ES-I3 (cell line): ENCODE results near the gene FOXA3.

Experiments used
- H3K36me3 ChIP-seq: 2 replicates; pipeline ENCODE4 v1.6.1; 2013; ENCODE audit warnings: mild to moderate bottlenecking, low read length, control low read depth, moderate library complexity; ENCODE audit not compliant: insufficient read depth
- H3K4me1 ChIP-seq: 2 replicates; pipeline ENCODE4 v1.6.1; 2013; ENCODE audit warnings: mild to moderate bottlenecking, control low read depth, low read length; ENCODE audit not compliant: insufficient read depth
- H3K9ac ChIP-seq: 2 replicates; pipeline ENCODE4 v1.6.1; 2013; ENCODE audit warnings: low read depth, mild to moderate bottlenecking, low read length, moderate library complexity
- H3K9me3 ChIP-seq: 2 replicates; pipeline ENCODE4 v1.6.1; 2013; ENCODE audit warnings: mild to moderate bottlenecking, low read length, moderate library complexity; ENCODE audit not compliant: control insufficient read depth, insufficient read depth

FOXA3 gene

GRCh38 chr19:45824041-45824471 is 40.1 kb upstream of the FOXA3 start:
- H3K4me1 ChIP-seq: no peaks in the 10 kb centered on the region
- H3K36me3 ChIP-seq: peaks cover 24% of the 10 kb centered on the region
- H3K9me3 ChIP-seq: no peaks in the 10 kb centered on the region
- no peak overlapping the region for H3K9ac ChIP-seq

GRCh38 chr19:45824531-45825262 is 39.4 kb upstream of the FOXA3 start:
- no peaks in the 10 kb centered on the region for H3K4me1 ChIP-seq
- H3K9ac ChIP-seq: no peak overlapping the region
- H3K9me3 ChIP-seq: no peaks in the 10 kb centered on the region
- H3K36me3 ChIP-seq: peaks cover 24% of the 10 kb centered on the region

DNA sequence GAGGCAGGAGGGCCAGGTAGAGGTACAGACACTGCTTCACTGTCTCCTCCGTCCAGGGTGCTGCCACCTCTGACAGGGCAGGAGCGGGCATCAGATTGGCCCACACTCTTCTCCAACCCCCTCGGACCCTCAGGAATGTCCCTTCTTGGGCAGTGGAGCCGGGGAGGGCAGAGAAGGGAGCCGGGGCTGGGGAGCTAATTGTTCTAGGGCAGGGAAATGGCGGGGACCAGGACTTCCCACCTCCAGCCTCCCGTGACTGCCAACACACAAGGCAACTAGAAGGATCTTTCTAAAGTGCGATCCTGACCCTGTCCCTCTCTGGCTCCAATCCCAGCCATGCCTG is 38.9 kb upstream of the FOXA3 start:
- Histone ChIP-seq H3K36me3 (peaks cover 20% of the 10 kb centered on the region), H3K4me1 (no peaks in the 10 kb centered on the region), H3K9ac (no peak overlapping the region), H3K9me3 (no peaks in the 10 kb centered on the region)

DNA sequence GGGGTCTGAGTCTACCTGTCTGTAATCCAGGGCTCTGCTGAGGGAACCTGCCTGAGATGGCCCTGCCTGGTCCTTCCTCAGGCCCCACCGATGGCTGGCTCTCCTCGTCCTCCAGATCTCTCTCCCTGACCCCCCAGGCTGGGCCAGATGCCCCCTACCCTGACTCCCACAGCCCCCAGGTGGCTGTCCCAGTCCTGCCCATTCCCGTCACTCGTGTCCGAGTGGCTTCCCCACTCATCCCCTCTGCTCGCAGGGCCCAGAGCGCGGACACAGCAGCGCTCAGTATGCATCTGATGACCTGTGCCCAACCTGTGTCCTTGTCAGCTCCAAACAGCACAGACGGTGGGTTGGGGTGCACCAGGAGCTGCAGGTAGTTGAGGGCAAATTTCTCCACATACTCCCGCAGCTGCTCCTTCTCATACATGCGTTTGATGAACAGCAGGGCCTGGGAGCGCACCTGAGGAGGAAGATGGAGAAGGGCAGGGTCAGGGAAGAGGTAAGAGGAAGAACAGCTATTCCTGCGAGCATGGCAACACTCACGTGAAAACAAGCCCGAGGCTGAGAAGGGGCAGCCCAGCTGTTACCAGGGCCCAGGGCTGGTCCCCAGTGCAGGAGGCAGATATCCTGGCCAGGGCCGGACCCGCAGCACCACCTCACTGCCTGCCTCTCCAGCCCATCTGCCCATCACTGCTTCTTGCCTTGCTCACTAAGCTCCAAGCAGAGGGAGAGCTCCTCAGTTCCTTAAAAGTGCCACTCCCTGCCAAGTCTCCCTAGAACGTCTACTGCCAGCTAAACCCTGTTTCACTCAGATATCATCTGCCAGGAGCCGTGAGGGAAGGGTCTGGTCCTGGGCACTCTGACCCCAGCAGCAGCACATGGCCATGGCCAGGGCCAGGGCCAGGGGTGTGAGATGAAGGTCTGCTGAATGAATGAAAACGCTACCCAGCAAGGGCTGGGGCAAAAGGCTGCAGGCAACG is 37.9 kb upstream of the FOXA3 start:
- H3K9ac ChIP-seq: no peak overlapping the region
- H3K4me1 ChIP-seq: no peaks in the 10 kb centered on the region
- peaks cover 20% of the 10 kb centered on the region for H3K36me3 ChIP-seq

GRCh38 chr19:45826934-45827333 is 37.2 kb upstream of the FOXA3 start:
- no peaks in the 10 kb centered on the region for H3K9me3 ChIP-seq
- H3K9ac ChIP-seq: no peak overlapping the region
- peaks cover 27% of the 10 kb centered on the region for H3K36me3 ChIP-seq
- H3K4me1 ChIP-seq: no peaks in the 10 kb centered on the region

More for the DNA sequence above, 37.9 kb upstream of the FOXA3 start:
- no peaks in the 10 kb centered on the region for H3K9me3 ChIP-seq

DNA sequence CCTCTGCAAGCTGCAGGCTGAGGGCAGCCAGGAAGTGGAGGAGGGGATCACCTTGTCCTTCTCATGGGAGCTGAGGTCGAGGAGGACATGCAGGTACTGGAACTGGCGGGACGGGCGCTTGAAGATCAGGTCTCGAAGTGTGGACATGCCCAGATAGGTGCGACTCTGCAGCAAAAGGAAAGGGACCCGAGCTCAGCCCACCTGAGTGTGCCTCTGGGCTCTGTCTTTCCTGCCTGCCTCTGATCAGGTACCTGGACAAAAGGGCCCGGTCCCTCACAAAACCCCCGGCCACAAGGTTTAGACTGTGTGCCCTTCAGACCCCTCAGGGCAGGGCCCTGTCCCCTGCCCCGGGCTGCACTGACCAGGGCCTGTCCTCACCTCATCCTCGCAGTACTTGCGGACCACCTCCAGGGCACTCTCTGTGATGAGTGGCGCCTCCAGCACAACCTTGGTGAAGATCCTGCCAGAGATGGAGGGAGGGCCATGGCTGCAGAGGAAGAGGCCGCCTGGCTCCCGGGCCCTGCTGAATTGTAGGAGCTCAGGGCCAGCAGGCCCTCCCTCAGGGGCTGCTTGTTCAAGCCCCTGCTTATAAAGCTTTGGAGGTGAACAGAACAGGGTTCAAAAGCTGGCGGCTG is 36.5 kb upstream of the FOXA3 start:
- peaks cover 31% of the 10 kb centered on the region for H3K36me3 ChIP-seq
- H3K9me3 ChIP-seq: no peaks in the 10 kb centered on the region
- H3K9ac ChIP-seq: no peak overlapping the region

DNA sequence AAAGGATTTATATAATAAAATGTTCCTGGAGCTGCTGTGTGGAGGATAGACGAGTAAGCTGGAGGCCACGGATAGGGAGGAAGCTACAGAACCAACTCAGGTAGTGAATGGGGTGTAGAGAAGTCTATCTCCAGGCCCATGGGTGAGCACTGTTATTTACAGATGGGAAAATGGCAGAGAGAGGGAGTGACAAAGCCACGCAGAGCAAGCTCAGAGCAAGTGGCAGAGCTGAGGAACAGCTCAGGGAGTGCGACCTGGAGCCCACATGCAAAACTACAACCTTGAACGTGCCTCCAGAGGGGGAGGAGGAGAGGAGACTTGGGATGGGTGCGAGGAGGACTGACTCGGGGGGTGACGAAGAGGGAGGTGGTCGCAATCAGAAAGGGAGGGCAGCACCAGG is 35.6 kb upstream of the FOXA3 start:
- no peaks in the 10 kb centered on the region for H3K4me1 ChIP-seq
- peaks cover 26% of the 10 kb centered on the region for H3K36me3 ChIP-seq
- H3K9ac ChIP-seq: no peak overlapping the region
- H3K9me3 ChIP-seq: no peaks in the 10 kb centered on the region

More for the DNA sequence above, 36.5 kb upstream of the FOXA3 start:
- H3K4me1 ChIP-seq: no peaks in the 10 kb centered on the region

- Histone ChIP-seq H3K9me3 (no peaks in the 10 kb centered on the region), H3K4me1 (no peaks in the 10 kb centered on the region), H3K36me3 (peaks cover 24% of the 10 kb centered on the region), H3K9ac (no peak overlapping the region)
Observed at GRCh38 chr19:45828945-45829344, 35.2 kb upstream of the FOXA3 start.

DNA sequence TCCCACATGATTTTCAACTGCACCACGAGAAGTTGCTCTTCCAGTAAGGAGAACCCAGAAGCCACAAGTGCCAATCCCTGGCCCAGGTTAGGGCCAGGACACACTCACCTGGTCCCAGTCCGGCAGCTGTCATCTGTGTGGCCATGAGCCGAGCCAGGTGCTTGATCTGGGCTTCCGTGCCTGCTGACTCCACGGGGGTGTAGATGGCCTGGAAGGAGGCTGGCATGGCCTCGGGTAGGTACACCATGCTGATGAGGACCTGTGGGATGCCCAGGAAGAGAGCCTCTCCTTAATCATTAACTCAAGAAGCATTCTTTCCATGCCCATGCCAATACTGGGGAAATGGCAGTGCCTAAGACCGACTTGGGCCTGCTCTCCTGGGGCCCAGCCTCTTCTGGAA is 29.2 kb upstream of the FOXA3 start:
- H3K36me3 ChIP-seq: peaks cover 34% of the 10 kb centered on the region
- H3K9ac ChIP-seq: no peak overlapping the region
- H3K4me1 ChIP-seq: no peaks in the 10 kb centered on the region

DNA sequence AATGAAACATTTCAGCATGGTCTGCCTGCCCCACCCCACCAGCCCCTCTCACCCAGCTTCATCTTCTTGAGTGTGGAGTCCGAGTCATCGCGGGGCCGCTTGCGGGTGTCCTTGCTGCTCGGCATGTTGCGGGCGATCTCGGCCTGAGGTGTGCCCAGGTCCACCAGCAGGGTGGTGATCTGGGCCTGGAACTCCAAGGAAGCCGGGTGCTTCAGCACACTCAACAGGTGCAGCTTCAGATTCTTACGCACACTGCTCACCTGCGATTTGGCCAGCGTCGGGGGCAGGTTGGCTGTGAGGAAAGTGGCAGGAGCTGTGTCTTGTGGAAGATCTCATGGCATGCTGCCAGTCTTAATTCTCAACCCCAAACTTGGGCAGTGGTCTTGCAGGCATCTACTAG is 21.9 kb upstream of the FOXA3 start:
- Histone ChIP-seq H3K4me1 (no peaks in the 10 kb centered on the region), H3K36me3 (peaks cover 39% of the 10 kb centered on the region), H3K9ac (no peak overlapping the region), H3K9me3 (no peaks in the 10 kb centered on the region)

More for the DNA sequence above, 29.2 kb upstream of the FOXA3 start:
- no peaks in the 10 kb centered on the region for H3K9me3 ChIP-seq

GRCh38 chr19:45847663-45848062 is 16.5 kb upstream of the FOXA3 start:
- H3K9ac ChIP-seq: no peak overlapping the region
- H3K4me1 ChIP-seq: no peaks in the 10 kb centered on the region
- peaks cover 44% of the 10 kb centered on the region for H3K36me3 ChIP-seq
- no peaks in the 10 kb centered on the region for H3K9me3 ChIP-seq

DNA sequence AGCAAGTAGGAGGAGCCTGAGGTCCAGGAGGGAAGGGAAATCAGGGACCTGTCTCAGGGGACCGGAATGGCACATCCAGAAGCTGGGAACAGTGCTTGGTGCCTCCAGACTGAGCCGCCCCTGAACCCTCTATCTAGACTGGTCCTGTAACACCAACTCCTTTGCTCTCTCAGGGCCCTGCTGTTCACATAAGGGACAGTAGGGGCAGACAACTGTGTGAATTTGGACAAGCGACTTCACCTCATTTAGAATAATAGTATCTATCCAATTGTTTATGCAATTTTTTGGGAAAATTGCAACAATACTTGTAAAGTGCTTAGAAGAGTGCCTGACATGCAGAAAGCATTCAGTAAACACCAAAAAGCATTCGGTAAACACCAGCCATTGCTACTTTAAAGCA is 15.2 kb upstream of the FOXA3 start:
- no peak overlapping the region for H3K9ac ChIP-seq
- peaks cover 43% of the 10 kb centered on the region for H3K36me3 ChIP-seq
- H3K4me1 ChIP-seq: no peaks in the 10 kb centered on the region
- H3K9me3 ChIP-seq: no peaks in the 10 kb centered on the region

DNA sequence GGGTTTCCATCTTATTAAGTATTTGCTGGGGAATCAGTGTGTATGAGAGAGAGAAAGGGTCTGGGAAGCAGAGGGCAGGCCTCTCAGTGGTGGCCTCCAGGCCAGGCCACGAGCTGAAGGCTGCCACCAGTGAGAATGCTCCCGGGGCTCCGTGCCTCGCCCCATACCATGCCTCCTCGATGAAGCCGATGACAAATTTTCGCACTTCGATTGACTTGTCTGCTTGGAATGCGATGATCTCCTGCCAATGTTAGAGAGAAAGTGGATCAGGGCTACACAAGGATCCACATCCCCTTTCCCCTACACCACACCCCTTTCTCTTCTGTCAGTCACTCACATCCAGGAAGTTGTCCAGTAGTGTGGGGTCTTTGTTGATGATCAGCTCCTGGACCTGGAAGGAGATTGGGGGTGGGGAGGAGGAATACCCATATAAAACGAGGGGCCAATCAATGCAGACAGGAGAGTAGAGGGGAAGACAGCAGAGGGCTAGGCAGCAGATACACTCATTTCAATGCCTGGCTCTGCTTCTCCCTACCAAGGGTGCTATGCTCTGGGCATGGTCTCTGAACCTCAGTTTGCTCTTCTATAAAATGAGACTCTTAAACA is 11.9 kb upstream of the FOXA3 start:
- Histone ChIP-seq H3K4me1 (no peaks in the 10 kb centered on the region), H3K9me3 (no peaks in the 10 kb centered on the region), H3K9ac (no peak overlapping the region), H3K36me3 (peaks cover 34% of the 10 kb centered on the region)

- no peaks in the 10 kb centered on the region for H3K9me3 ChIP-seq
- no peaks in the 10 kb centered on the region for H3K4me1 ChIP-seq
- peaks cover 29% of the 10 kb centered on the region for H3K36me3 ChIP-seq
- H3K9ac ChIP-seq: no peak overlapping the region
Observed at GRCh38 chr19:45852983-45853382, 11.1 kb upstream of the FOXA3 start.
